ENCODE data around the gene NHLRC1.

Gene NHLRC1

GRCh38 chr6:18102783-18103509, 19.5 kb downstream of the NHLRC1 start:
- Histone ChIP-seq H3K27ac (no peak overlapping the region), H3K9me3 (no peaks in the 10 kb centered on the region), H3K4me1 (ENCODE audit: control insufficient read depth in 1 of 2, insufficient read depth in 1 of 2, low read depth in 1 of 2, low read length in 1 of 2) (no peaks in the 10 kb centered on the region), H3K4me3 (ENCODE audit: low read depth in 1 of 2, low read length in 1 of 2) (no peak overlapping the region), H3K36me3 (no peaks in the 10 kb centered on the region), H3K27me3 (no peaks in the 10 kb centered on the region)
- TF ChIP-seq CTCF (IDR thresholded peaks at IDR 0.05): no peak

- no peaks in the 10 kb centered on the region for H3K4me1 ChIP-seq (ENCODE audit: control insufficient read depth in 1 of 2, insufficient read depth in 1 of 2, low read depth in 1 of 2, low read length in 1 of 2)
- no peaks in the 10 kb centered on the region for H3K36me3 ChIP-seq
- no peak for TF ChIP-seq CTCF (IDR thresholded peaks at IDR 0.05)
- H3K27ac ChIP-seq: no peak overlapping the region
- no peaks in the 10 kb centered on the region for H3K27me3 ChIP-seq
- no peaks in the 10 kb centered on the region for H3K9me3 ChIP-seq
- no peak overlapping the region for H3K4me3 ChIP-seq (ENCODE audit: low read depth in 1 of 2, low read length in 1 of 2)
Measured at GRCh38 chr6:18101873-18102272, 20.6 kb downstream of the NHLRC1 start.

DNA sequence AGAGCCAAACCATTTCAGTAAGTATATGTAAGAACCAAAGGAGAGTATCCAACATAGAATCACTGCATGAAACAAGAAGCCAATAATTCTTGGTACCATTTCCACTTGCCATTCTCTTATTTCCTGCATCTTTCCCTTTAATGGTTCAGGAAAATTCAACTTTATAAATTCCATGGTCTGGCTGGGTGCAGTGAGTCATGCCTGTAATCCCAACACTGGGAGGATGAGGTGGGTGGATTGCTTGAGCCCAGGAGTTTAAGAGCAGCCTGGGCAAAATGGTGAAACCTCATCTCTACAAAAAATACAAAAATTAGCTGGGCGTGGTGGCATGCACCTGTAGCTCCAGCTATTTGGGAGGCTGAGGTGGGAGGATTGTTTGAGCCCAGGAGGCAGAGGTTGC, 21.2 kb downstream of the NHLRC1 start:
- no peak overlapping the region for H3K4me3 ChIP-seq (ENCODE audit: low read depth in 1 of 2, low read length in 1 of 2)
- no peak for TF ChIP-seq CTCF (IDR thresholded peaks at IDR 0.05)
- no peak overlapping the region for H3K27ac ChIP-seq
- H3K9me3 ChIP-seq: no peaks in the 10 kb centered on the region
- H3K27me3 ChIP-seq: no peaks in the 10 kb centered on the region
- no peaks in the 10 kb centered on the region for H3K4me1 ChIP-seq (ENCODE audit: control insufficient read depth in 1 of 2, insufficient read depth in 1 of 2, low read depth in 1 of 2, low read length in 1 of 2)
- H3K36me3 ChIP-seq: no peaks in the 10 kb centered on the region

GRCh38 chr6:18100296-18100695, 22.2 kb downstream of the NHLRC1 start:
- Histone ChIP-seq H3K9me3 (no peaks in the 10 kb centered on the region), H3K27me3 (no peaks in the 10 kb centered on the region), H3K36me3 (no peaks in the 10 kb centered on the region), H3K27ac (no peak overlapping the region), H3K4me1 (ENCODE audit: control insufficient read depth in 1 of 2, insufficient read depth in 1 of 2, low read depth in 1 of 2, low read length in 1 of 2) (no peaks in the 10 kb centered on the region), H3K4me3 (ENCODE audit: low read depth in 1 of 2, low read length in 1 of 2) (no peak overlapping the region)
- no peak for TF ChIP-seq CTCF (IDR thresholded peaks at IDR 0.05)

GRCh38 chr6:18099511-18099910, 23.0 kb downstream of the NHLRC1 start:
- no peaks in the 10 kb centered on the region for H3K36me3 ChIP-seq
- H3K27ac ChIP-seq: no peak overlapping the region
- H3K4me3 ChIP-seq (ENCODE audit: low read depth in 1 of 2, low read length in 1 of 2): no peak overlapping the region
- no peak for TF ChIP-seq CTCF (IDR thresholded peaks at IDR 0.05)
- H3K4me1 ChIP-seq (ENCODE audit: control insufficient read depth in 1 of 2, insufficient read depth in 1 of 2, low read depth in 1 of 2, low read length in 1 of 2): no peaks in the 10 kb centered on the region
- no peaks in the 10 kb centered on the region for H3K27me3 ChIP-seq
- no peaks in the 10 kb centered on the region for H3K9me3 ChIP-seq
